Coronary artery (tissue), 2 donors: ENCODE data around the gene ETDC.
"Not testable (repeated sequence)": the region's sequence is repeated elsewhere in the genome, so short reads cannot be mapped to it uniquely, and the experiment has no call there.

Source experiments
- DNase-seq: peaks from one replicate; pipeline ENCODE4 v3.0.0-alpha.2; 2017; ENCODE audit warnings: low spot score
- H3K27ac ChIP-seq, 2 donors: fragments of 200-600 bp; sonication (generic); one replicate each; pipeline ENCODE4 v1.5.1; 2016 to 2019
- H3K4me3 ChIP-seq: fragments of 200-600 bp; sonication (generic); 2 replicates; pipeline ENCODE4 v1.5.1; 2016; ENCODE audit warnings: mild to moderate bottlenecking, moderate library complexity
- TF ChIP-seq, protein P1 (sequence below): fragments of 200-600 bp; sonication (generic); IDR thresholded peaks from one replicate; pipeline ENCODE4 v1.5.1; 2019; ENCODE audit warnings: antibody characterized with exemption

Gene ETDC

DNA sequence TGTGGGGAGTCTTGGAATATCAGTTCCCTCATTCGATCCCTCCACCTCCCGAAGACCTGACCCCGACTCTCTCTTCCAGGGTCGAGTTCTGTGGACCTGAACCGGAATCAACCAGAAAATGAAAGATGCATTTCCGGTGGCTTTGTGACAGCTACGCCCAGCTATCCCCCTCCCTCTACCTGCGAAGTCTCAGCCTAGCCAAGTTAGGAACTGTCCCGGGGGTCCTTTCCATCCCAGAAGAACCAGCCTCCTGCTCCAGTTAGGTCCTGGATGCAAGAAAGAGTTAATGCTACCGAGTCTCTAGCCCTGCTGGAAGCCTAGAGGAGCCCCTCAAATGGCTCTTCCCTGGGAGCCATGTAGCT is 13.4 kb upstream of the ETDC start:
- Histone ChIP-seq H3K27ac (no peak overlapping the region), H3K4me3 (peak overlapping the region; percentile 60)
- TF ChIP-seq, protein P1, sequence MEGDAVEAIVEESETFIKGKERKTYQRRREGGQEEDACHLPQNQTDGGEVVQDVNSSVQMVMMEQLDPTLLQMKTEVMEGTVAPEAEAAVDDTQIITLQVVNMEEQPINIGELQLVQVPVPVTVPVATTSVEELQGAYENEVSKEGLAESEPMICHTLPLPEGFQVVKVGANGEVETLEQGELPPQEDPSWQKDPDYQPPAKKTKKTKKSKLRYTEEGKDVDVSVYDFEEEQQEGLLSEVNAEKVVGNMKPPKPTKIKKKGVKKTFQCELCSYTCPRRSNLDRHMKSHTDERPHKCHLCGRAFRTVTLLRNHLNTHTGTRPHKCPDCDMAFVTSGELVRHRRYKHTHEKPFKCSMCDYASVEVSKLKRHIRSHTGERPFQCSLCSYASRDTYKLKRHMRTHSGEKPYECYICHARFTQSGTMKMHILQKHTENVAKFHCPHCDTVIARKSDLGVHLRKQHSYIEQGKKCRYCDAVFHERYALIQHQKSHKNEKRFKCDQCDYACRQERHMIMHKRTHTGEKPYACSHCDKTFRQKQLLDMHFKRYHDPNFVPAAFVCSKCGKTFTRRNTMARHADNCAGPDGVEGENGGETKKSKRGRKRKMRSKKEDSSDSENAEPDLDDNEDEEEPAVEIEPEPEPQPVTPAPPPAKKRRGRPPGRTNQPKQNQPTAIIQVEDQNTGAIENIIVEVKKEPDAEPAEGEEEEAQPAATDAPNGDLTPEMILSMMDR, result no peak
- DNase-seq, result no peak

DNA sequence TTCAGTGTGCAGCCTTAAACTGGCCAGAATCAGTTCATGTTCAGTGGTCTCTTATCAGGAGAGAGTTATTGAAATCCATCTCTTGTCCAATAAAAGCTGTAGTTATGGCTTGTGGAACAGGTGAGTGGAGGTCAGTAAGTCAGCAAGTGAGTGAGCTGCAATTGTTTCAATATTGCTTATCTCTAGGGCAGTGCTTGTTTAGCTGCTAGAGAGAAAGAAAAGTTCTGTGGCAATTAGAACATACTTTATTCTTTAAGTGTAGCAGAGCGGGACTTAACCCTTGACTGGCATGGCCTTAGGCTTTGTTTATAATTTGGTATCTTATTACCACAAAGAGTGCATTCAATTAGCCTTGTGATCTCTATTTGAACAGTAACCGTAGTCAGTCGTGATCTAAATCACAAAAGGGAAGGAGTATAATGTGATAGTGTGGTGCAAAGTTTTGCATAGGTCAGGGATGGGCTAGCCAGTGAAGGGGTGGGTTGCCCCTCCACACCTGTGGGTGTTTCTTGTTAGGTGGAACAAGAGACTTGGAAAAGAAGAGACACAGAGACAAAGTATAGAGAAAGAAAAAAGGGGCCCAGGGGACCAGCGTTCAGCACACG is 6.9 kb upstream of the ETDC start:
- no peak overlapping the region for H3K27ac ChIP-seq
- DNase-seq, result no peak
- no peak overlapping the region for H3K4me3 ChIP-seq
- TF ChIP-seq, protein P1, result no peak

DNA sequence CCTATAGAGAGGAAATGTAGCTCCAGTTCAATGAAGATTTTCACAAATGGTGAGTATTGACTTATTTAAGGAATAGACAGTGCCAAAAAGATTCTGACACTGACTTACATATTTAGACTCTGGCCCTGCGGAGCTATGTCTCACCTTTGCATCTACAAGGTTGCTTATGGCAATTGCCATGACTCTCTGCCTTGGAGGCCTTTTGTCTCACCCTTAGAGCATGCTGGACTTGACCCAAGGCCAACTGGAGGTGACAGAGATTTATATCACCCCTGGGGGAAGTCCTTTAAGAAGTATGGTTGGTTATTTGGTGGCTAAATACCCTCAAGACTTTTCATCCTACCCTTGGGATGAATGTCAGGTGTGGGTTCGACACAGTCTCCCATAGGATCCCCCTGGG is 4.5 kb upstream of the ETDC start:
- TF ChIP-seq, protein P1, result no peak
- DNase-seq, result no peak
- H3K27ac ChIP-seq, result no peak overlapping the region
- H3K4me3 ChIP-seq, result no peak overlapping the region

DNA sequence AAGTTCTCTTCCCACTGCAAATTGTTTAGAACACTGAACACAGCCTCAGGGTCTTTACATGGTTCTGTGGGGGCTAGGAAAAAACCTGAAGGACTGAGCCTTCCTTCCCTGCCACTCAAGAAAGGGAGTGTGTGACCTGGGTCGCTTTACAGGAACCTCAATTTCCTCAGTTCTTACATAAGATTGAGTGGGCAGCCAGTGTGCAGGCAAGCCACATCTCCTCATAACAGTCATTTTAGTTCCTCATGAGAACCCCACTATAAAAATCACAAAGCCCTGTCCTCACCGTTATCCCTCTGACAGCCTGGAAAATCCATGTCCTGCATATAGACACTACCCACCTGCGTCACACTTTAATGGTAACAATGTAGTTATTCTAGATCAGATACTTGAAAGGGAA is 2.1 kb upstream of the ETDC start:
- no peak overlapping the region for H3K27ac ChIP-seq
- TF ChIP-seq, protein P1, result no peak
- no peak for DNase-seq
- H3K4me3 ChIP-seq, result no peak overlapping the region

DNA sequence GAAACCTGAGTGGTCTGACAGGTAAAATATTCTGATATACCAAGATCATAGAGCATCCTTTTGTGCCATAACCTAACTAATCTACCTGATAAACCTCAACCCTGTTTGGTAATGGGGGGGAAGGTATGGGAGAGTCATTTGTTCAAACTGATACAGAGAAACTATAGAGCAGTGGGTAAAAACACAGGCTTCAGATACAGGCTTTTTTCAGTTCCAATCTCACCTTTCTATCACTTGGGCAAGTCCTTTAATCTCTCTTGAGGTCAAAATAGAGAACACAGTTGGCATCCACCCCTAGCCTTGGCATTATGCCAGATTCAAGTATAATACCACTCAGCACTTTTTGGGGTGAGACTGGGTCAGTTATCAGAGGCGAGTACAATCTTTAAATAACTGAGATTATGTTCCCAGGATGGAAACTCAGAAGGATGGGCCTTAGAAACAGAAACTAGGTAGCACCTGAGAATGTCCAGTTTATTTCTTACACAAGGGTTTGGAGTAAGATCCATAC is 880 bp upstream of the ETDC start:
- Histone ChIP-seq H3K4me3 (no peak overlapping the region), H3K27ac (no peak overlapping the region)
- TF ChIP-seq, protein P1, result no peak
- DNase-seq, result no peak

DNA sequence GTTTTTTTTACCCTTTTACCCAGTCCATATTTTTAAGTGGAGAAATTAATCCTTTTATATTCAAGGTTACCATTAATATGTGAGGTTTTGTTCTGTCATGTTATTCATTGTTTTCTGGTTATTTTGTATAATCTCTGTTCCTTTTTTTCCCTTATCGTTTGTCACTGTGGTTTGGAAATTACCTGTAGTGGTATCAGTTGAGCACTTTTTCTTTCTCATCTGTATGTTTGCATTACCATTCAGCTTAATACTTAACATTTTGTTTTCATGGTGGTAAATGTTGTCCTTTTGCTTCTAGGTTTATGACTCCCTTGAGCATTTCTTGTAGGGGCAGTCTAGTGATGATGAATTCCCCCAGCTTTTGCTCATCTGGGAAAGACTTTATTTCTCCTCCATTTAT is 6.6 kb downstream of the ETDC start:
- Histone ChIP-seq H3K4me3 (no peak overlapping the region), H3K27ac (no peak overlapping the region)
- DNase-seq, result no peak
- TF ChIP-seq, protein P1, result no peak

DNA sequence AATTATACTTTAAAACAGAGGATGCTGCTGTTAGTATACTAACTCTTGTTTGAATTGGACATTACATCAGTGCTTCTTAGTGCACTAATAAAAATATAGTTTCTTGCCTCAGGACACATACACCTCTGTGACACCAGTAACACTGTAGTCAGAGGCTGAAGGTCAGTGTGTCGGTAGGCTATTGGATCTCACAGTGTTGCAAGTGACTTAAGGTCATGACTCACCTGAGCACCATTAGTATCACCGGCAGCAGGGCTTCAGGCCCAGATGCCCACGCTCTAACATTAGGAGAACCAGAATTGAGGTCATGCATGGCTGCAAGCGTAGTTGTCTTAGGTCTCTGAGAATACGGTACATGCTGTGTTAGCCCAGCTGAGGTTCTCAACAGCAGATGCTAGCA is 15.2 kb downstream of the ETDC start:
- TF ChIP-seq, protein P1, result no peak
- Histone ChIP-seq H3K4me3 (no peak overlapping the region), H3K27ac (no peak overlapping the region)
- no peak for DNase-seq

DNA sequence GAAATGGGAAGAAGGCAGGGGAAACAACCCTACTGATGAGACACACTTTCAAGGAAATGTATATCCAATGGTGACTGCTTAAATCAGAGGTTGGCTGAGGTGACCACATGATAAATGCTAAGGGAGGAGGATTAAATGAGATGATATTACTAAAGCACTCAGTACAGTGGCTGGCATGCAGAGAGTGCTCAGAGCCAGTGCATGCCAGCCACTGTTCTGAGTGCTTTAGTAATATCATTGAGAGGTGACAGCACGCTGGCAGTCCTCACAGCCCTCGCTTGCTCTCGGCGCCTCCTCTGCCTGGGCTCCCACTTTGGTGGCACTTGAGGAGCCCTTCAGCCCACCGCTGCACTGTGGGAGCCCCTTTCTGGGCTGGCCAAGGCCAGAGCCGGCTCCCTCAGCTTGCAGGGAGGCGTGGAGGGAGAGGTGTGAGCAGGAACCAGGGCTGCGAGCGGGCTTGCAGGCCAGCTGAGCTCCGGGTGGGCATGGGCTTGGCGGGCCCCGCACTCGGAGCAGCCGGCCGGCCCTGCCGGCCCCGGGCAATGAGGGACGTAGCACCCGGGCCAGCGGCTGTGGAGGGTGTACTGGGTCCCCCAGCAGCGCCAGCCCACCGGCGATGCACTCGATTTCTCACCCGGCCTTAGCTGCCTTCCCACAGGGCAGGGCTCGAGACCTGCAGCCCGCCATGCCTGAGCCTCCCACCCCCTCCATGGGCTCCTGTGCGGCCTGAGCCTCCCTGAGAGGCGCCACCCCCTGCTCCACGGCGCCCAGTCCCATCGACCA is 15.9 kb downstream of the ETDC start:
- H3K4me3 ChIP-seq, DNase-seq, H3K27ac ChIP-seq: not testable (repeated sequence)
